Keratinocyte (primary cell): ENCODE data around the gene RESP18. TPM values are rescaled to one million over a fixed set of nuclear protein-coding genes. Genes with fewer than 3 reads are reported as not detected.
A peak's percentile ranks its signal among the peaks of the same experiment; 100 is the strongest.

Experiments
- DNase-seq: peaks from one replicate; pipeline ENCODE4 v3.0.0-alpha.2; 2011; ENCODE audit warnings: low read depth, missing footprints, low spot score
- FAIRE-seq: peaks from 2 replicates; lab custom pipeline; 2011; peaks lifted over from hg19 to GRCh38; lab: Jason Lieb, UNC
- H2AFZ ChIP-seq: 2 replicates; pipeline ENCODE4 v1.6.0; 2012; ENCODE audit warnings: low read length, control low read depth, inconsistent platforms; ENCODE audit not compliant: control insufficient read depth
- H3K27ac ChIP-seq: 2 replicates; pipeline ENCODE4 v1.5.1; 2011; ENCODE audit warnings: low read length; ENCODE audit not compliant: control insufficient read depth, insufficient read depth
- H3K27me3 ChIP-seq: 3 replicates; pipeline ENCODE4 v1.6.0; 2011; ENCODE audit warnings: low read length; ENCODE audit not compliant: control insufficient read depth, insufficient read depth; ENCODE audit errors: extremely low read depth
- H3K36me3 ChIP-seq, 2 experiments: 2 replicates in 1 of 2; 3 replicates in 1 of 2; pipeline ENCODE4 v1.5.1; 2011; ENCODE audit warnings: low read length in 2 of 2, mild to moderate bottlenecking in 1 of 2; ENCODE audit not compliant: control insufficient read depth in 2 of 2, insufficient read depth in 2 of 2; ENCODE audit errors: extremely low read depth in 1 of 2
- H3K4me1 ChIP-seq: 3 replicates; pipeline ENCODE4 v1.5.1; 2011; ENCODE audit warnings: low read length; ENCODE audit not compliant: control insufficient read depth, insufficient read depth; ENCODE audit errors: extremely low read depth
- H3K4me2 ChIP-seq: 3 replicates; pipeline ENCODE4 v1.6.0; 2011; ENCODE audit warnings: low read depth, low read length; ENCODE audit not compliant: control insufficient read depth, insufficient read depth; ENCODE audit errors: extremely low read depth
- H3K4me3 ChIP-seq, 3 experiments: fragments of 200-600 bp in 1 of 3; sonication (generic) in 1 of 3; 2 replicates in 2 of 3; 3 replicates in 1 of 3; pipeline ENCODE4 v1.5.1; 2011 to 2016; ENCODE audit warnings: low read length in 3 of 3, mild to moderate bottlenecking in 3 of 3, control low read depth in 2 of 3, inconsistent platforms in 1 of 3, low read depth in 1 of 3, mixed read lengths in 1 of 3, mixed run types in 1 of 3, moderate library complexity in 1 of 3; ENCODE audit not compliant: control insufficient read depth in 2 of 3, insufficient read depth in 2 of 3; ENCODE audit errors: extremely low read depth in 1 of 3
- H3K79me2 ChIP-seq: 2 replicates; pipeline ENCODE4 v1.6.0; 2012; ENCODE audit warnings: low read length; ENCODE audit not compliant: control insufficient read depth, insufficient read depth
- H3K9ac ChIP-seq: 3 replicates; pipeline ENCODE4 v1.6.0; 2011; ENCODE audit warnings: low read length; ENCODE audit not compliant: control insufficient read depth, insufficient read depth; ENCODE audit errors: extremely low read depth
- H3K9me1 ChIP-seq: 3 replicates; pipeline ENCODE4 v1.6.0; 2011; ENCODE audit warnings: low read length; ENCODE audit not compliant: control insufficient read depth, insufficient read depth; ENCODE audit errors: extremely low read depth
- H3K9me3 ChIP-seq: 2 replicates; pipeline ENCODE4 v1.5.1; 2012; ENCODE audit warnings: low read depth, low read length; ENCODE audit not compliant: control insufficient read depth
- H4K20me1 ChIP-seq: 3 replicates; pipeline ENCODE4 v1.6.0; 2011; ENCODE audit warnings: low read length; ENCODE audit not compliant: control insufficient read depth, insufficient read depth; ENCODE audit errors: extremely low read depth
- EZH2 ChIP-seq: IDR thresholded peaks from one replicate; pipeline ENCODE4 v1.6.1; 2012; ENCODE audit warnings: inconsistent platforms, mild to moderate bottlenecking, low read length, moderate library complexity
- dilution Hi-C: fragments of 300-500 bp; cut with MboI; formaldehyde crosslinking; loops from one replicate; pipeline ENCODE4 v1.7.0; 2020; ENCODE audit warnings: low sequenced_read_pairs; ENCODE audit not compliant: extremely low pct_ligation_motif_present
- polyA plus RNA-seq, 5 experiments: library from polyadenylated mRNA; depleted of rRNA in 3 of 5; stranded (reverse) in 3 of 5; stranded (forward) in 1 of 5; unstranded in 1 of 5; fragments of >200 nt; gene quantifications; 1 replicate in 1 of 5; 2 replicates in 3 of 5; 3 replicates in 1 of 5; pipeline versions ENCODE4 v1.2.1 to v1.2.3, GENCODE V29; 2011 to 2012; ENCODE audit warnings: missing spikeins in 2 of 5, low read depth in 1 of 5, low replicate concordance in 1 of 5
- TF ChIP-seq, protein P1 (sequence below), 3 experiments: IDR thresholded peaks in 1 of 3; conservative IDR thresholded peaks in 1 of 3; optimal IDR thresholded peaks in 1 of 3; 2 replicates in 2 of 3; 3 replicates in 1 of 3; pipeline versions ENCODE3 to v1.5.1; 2011; ENCODE audit warnings: low read length in 3 of 3, mild to moderate bottlenecking in 3 of 3, moderate library complexity in 2 of 3, control low read depth in 1 of 3, inconsistent platforms in 1 of 3; ENCODE audit not compliant: insufficient read depth in 2 of 3; ENCODE audit errors: extremely low read depth in 1 of 3

The RESP18 gene
- polyA plus RNA-seq, 1 donor (not counting 4 experiments of a cell fraction or from before 2014, with no cell fraction given): not detected

- H3K79me2 ChIP-seq: no peaks in the 10 kb centered on the region
- peak overlapping the region in 2 of 3 experiments; percentile 24 to 50 for H3K4me3 ChIP-seq
- H3K36me3 ChIP-seq: peaks cover 15 to 19% of the 10 kb centered on the region in 2 experiments
- TF ChIP-seq, protein P1, sequence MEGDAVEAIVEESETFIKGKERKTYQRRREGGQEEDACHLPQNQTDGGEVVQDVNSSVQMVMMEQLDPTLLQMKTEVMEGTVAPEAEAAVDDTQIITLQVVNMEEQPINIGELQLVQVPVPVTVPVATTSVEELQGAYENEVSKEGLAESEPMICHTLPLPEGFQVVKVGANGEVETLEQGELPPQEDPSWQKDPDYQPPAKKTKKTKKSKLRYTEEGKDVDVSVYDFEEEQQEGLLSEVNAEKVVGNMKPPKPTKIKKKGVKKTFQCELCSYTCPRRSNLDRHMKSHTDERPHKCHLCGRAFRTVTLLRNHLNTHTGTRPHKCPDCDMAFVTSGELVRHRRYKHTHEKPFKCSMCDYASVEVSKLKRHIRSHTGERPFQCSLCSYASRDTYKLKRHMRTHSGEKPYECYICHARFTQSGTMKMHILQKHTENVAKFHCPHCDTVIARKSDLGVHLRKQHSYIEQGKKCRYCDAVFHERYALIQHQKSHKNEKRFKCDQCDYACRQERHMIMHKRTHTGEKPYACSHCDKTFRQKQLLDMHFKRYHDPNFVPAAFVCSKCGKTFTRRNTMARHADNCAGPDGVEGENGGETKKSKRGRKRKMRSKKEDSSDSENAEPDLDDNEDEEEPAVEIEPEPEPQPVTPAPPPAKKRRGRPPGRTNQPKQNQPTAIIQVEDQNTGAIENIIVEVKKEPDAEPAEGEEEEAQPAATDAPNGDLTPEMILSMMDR (optimal IDR thresholded peaks at IDR 0.05 in 1 of 3, IDR thresholded peaks at IDR 0.05 in 1 of 3, conservative IDR thresholded peaks at IDR 0.05 in 1 of 3; ENCODE audit: extremely low read depth in 1 of 3, insufficient read depth in 2 of 3, low read length in 3 of 3): no peak
- TF ChIP-seq EZH2: no peak
- peaks cover 36% of the 10 kb centered on the region for H3K4me1 ChIP-seq
- peak overlapping the region; percentile 74 for H2AFZ ChIP-seq
- H3K9me1 ChIP-seq: no peaks in the 10 kb centered on the region
- dilution Hi-C loops: no loop called here
- no peaks in the 10 kb centered on the region for H3K9me3 ChIP-seq
- peak overlapping the region; percentile 80 for H3K4me2 ChIP-seq
- peak overlapping the region; percentile 52 for H3K9ac ChIP-seq
- peak overlapping the region; percentile 72 for H3K27ac ChIP-seq
- DNase-seq (no peak), FAIRE-seq (no peak)
- H3K27me3 ChIP-seq: no peaks in the 10 kb centered on the region
- H4K20me1 ChIP-seq: no peaks in the 10 kb centered on the region
These were observed 46.0 kb downstream of the RESP18 start for GRCh38 chr2:219286436-219287115.

GRCh38 chr2:219285894-219286425 is 46.6 kb downstream of the RESP18 start:
- peaks cover 20 to 24% of the 10 kb centered on the region in 2 experiments for H3K36me3 ChIP-seq
- peaks cover 36% of the 10 kb centered on the region for H3K4me1 ChIP-seq
- FAIRE-seq: peak; percentile 89
- peak overlapping the region; percentile 72 for H3K27ac ChIP-seq
- peak overlapping the region; percentile 74 for H2AFZ ChIP-seq
- H3K79me2 ChIP-seq: no peaks in the 10 kb centered on the region
- DNase-seq: no peak
- peak overlapping the region; percentile 80 for H3K4me2 ChIP-seq
- no peaks in the 10 kb centered on the region for H4K20me1 ChIP-seq
- H3K27me3 ChIP-seq: no peaks in the 10 kb centered on the region
- H3K4me3 ChIP-seq: peak overlapping the region in 2 of 3 experiments; percentile 30 to 52
- dilution Hi-C loops: no loop called here
- TF ChIP-seq EZH2: no peak
- TF ChIP-seq, protein P1 (optimal IDR thresholded peaks at IDR 0.05 in 1 of 3, IDR thresholded peaks at IDR 0.05 in 1 of 3, conservative IDR thresholded peaks at IDR 0.05 in 1 of 3; ENCODE audit: extremely low read depth in 1 of 3, insufficient read depth in 2 of 3, low read length in 3 of 3): no peak
- H3K9ac ChIP-seq: peak overlapping the region; percentile 69
- no peaks in the 10 kb centered on the region for H3K9me3 ChIP-seq
- H3K9me1 ChIP-seq: no peaks in the 10 kb centered on the region
